ENCODE data around the gene ZNF438. TPM values are rescaled to one million over a fixed set of nuclear protein-coding genes. Genes with fewer than 3 reads are reported as not detected.

Gene ZNF438
- polyA plus RNA-seq, 3 donors from 2014 or later, result 1.6 to 5.0 (median 3.4) TPM

DNA sequence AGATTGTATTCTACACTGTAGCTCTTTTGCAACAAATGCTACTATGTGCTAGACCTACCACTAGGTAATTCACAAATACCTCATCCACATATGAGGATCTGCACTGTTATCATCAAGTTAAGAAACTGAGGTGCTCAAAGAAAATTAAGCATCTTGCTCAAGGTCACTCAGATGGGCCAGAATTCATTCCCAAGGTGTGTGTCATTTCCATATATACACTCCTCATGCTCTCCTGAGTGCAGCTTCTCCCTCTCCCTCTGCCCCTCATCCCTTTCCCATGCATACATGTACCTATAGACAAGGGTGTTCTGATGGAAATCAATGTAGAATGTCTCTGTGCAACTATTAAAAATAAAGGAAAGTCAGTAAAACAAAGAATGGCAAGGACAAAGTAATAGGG is 146.2 kb downstream of the ZNF438 start:
- DNase-seq, result no peak
- no peak overlapping the region for H3K27ac Mint-ChIP-seq
- H3K4me3 Mint-ChIP-seq, result no peak overlapping the region
- H3K4me1 Mint-ChIP-seq, result no peaks in the 10 kb centered on the region
- H3K9me3 Mint-ChIP-seq, result no peaks in the 10 kb centered on the region
- H3K27me3 Mint-ChIP-seq (ENCODE audit: low read depth in 3 of 3), result peaks cover 0 to 2% (median 0%) of the 10 kb centered on the region in 3 donors
- no peaks in the 10 kb centered on the region for H3K36me3 Mint-ChIP-seq

- Mint-ChIP-seq H3K9me3 (no peaks in the 10 kb centered on the region), H3K4me1 (no peaks in the 10 kb centered on the region), H3K36me3 (peaks cover 0 to 5% (median 4%) of the 10 kb centered on the region in 3 donors), H3K27me3 (ENCODE audit: low read depth in 3 of 3) (peaks cover 0 to 2% (median 1%) of the 10 kb centered on the region in 3 donors), H3K4me3 (no peak overlapping the region), H3K27ac (no peak overlapping the region)
- no peak for DNase-seq
Observed at GRCh38 chr10:30883751-30884150, 147.9 kb downstream of the ZNF438 start.

GRCh38 chr10:30883116-30883515 is 148.5 kb downstream of the ZNF438 start:
- Mint-ChIP-seq H3K36me3 (peaks cover 0 to 5% (median 4%) of the 10 kb centered on the region in 3 donors), H3K9me3 (no peaks in the 10 kb centered on the region), H3K4me3 (no peak overlapping the region), H3K4me1 (no peaks in the 10 kb centered on the region), H3K27me3 (ENCODE audit: low read depth in 3 of 3) (peaks cover 0 to 2% (median 1%) of the 10 kb centered on the region in 3 donors), H3K27ac (no peak overlapping the region)
- no peak for DNase-seq

GRCh38 chr10:30882281-30882680 is 149.4 kb downstream of the ZNF438 start:
- DNase-seq, result no peak
- no peaks in the 10 kb centered on the region for H3K9me3 Mint-ChIP-seq
- H3K27me3 Mint-ChIP-seq (ENCODE audit: low read depth in 3 of 3), result peaks cover 0 to 2% (median 1%) of the 10 kb centered on the region in 3 donors
- no peak overlapping the region for H3K27ac Mint-ChIP-seq
- no peaks in the 10 kb centered on the region for H3K4me1 Mint-ChIP-seq
- peaks cover 0 to 5% (median 4%) of the 10 kb centered on the region in 3 donors for H3K36me3 Mint-ChIP-seq
- no peak overlapping the region for H3K4me3 Mint-ChIP-seq

DNA sequence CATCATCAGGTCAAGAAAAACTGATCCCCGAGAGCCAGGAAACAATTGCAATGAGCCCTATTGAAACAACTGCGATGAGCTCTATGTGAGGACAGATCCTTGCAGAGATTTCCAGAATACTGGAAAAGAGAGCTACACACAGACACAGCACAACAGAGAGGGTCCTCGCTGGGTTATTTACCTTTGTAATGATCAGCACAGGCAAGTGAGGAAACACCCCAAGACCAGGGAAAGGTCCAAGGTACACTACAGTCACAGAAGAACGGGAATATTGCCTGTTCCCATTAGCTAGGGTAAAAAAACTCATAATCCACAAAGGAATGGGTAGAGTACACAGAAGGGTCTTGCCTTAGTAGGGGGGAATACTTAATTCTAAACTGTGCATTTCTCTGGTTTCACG is 152.7 kb downstream of the ZNF438 start:
- Mint-ChIP-seq H3K9me3 (no peaks in the 10 kb centered on the region), H3K4me3 (no peak overlapping the region), H3K27me3 (ENCODE audit: low read depth in 3 of 3) (peaks cover 0 to 4% (median 1%) of the 10 kb centered on the region in 3 donors), H3K27ac (no peak overlapping the region), H3K36me3 (peaks cover 5 to 14% (median 9%) of the 10 kb centered on the region in 3 donors), H3K4me1 (no peaks in the 10 kb centered on the region)
- no peak for DNase-seq

DNA sequence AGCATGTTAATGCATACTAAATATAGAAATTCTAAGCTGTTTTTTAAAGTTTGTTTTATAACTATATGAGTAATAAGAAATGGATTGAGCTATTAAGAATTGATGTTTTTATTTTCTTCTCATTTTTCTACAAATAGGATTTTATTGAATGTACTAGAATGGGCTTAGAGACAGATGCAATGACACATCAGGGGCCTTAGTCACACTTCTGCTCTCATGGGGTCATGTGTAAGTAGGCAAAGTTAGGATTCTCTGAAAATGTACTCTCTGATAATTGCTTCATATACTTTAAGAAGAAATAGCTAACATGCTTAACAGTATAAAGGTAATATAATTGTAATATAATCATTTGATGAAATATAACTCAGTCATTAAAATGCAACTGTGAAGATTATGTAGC is 154.6 kb downstream of the ZNF438 start:
- Mint-ChIP-seq H3K27ac (no peak overlapping the region), H3K4me1 (no peaks in the 10 kb centered on the region), H3K27me3 (ENCODE audit: low read depth in 3 of 3) (peaks cover 1 to 3% (median 2%) of the 10 kb centered on the region in 3 donors), H3K4me3 (no peak overlapping the region), H3K36me3 (peaks cover 5 to 14% (median 9%) of the 10 kb centered on the region in 3 donors), H3K9me3 (no peaks in the 10 kb centered on the region)
- DNase-seq, result no peak

GRCh38 chr10:30873411-30873810 is 158.3 kb downstream of the ZNF438 start:
- H3K4me1 Mint-ChIP-seq, result no peaks in the 10 kb centered on the region
- no peak overlapping the region for H3K27ac Mint-ChIP-seq
- DNase-seq, result no peak
- peaks cover 0 to 10% (median 9%) of the 10 kb centered on the region in 3 donors for H3K36me3 Mint-ChIP-seq
- H3K27me3 Mint-ChIP-seq (ENCODE audit: low read depth in 3 of 3), result peaks cover 0 to 3% (median 2%) of the 10 kb centered on the region in 3 donors
- H3K4me3 Mint-ChIP-seq, result no peak overlapping the region
- no peaks in the 10 kb centered on the region for H3K9me3 Mint-ChIP-seq

GRCh38 chr10:30870896-30871295 is 160.8 kb downstream of the ZNF438 start:
- Mint-ChIP-seq H3K27ac (no peak overlapping the region), H3K4me1 (no peaks in the 10 kb centered on the region), H3K9me3 (no peaks in the 10 kb centered on the region), H3K27me3 (ENCODE audit: low read depth in 3 of 3) (peaks cover 0 to 3% (median 2%) of the 10 kb centered on the region in 3 donors), H3K4me3 (no peak overlapping the region), H3K36me3 (peaks cover 0 to 13% (median 9%) of the 10 kb centered on the region in 3 donors)
- DNase-seq, result no peak

GRCh38 chr10:30869566-30869965 is 162.1 kb downstream of the ZNF438 start:
- H3K9me3 Mint-ChIP-seq, result no peaks in the 10 kb centered on the region
- H3K4me1 Mint-ChIP-seq, result no peaks in the 10 kb centered on the region
- H3K36me3 Mint-ChIP-seq, result peaks cover 0 to 6% (median 0%) of the 10 kb centered on the region in 3 donors
- H3K4me3 Mint-ChIP-seq, result no peak overlapping the region
- peaks cover 0 to 2% (median 0%) of the 10 kb centered on the region in 3 donors for H3K27me3 Mint-ChIP-seq (ENCODE audit: low read depth in 3 of 3)
- no peak for DNase-seq
- no peak overlapping the region for H3K27ac Mint-ChIP-seq

- no peak overlapping the region for H3K27ac Mint-ChIP-seq
- no peak overlapping the region for H3K4me3 Mint-ChIP-seq
- H3K36me3 Mint-ChIP-seq, result peaks cover 0 to 3% (median 0%) of the 10 kb centered on the region in 3 donors
- no peak for DNase-seq
- no peaks in the 10 kb centered on the region for H3K9me3 Mint-ChIP-seq
- no peaks in the 10 kb centered on the region for H3K4me1 Mint-ChIP-seq
- H3K27me3 Mint-ChIP-seq (ENCODE audit: low read depth in 3 of 3), result peaks cover 0 to 2% (median 0%) of the 10 kb centered on the region in 3 donors
Observed at GRCh38 chr10:30868611-30869010, 163.1 kb downstream of the ZNF438 start.

GRCh38 chr10:30866896-30867295 is 164.8 kb downstream of the ZNF438 start:
- H3K9me3 Mint-ChIP-seq, result no peaks in the 10 kb centered on the region
- peaks cover 0 to 3% (median 0%) of the 10 kb centered on the region in 3 donors for H3K27me3 Mint-ChIP-seq (ENCODE audit: low read depth in 3 of 3)
- H3K36me3 Mint-ChIP-seq, result peaks cover 0 to 3% (median 0%) of the 10 kb centered on the region in 3 donors
- H3K4me3 Mint-ChIP-seq, result no peak overlapping the region
- no peaks in the 10 kb centered on the region for H3K4me1 Mint-ChIP-seq
- H3K27ac Mint-ChIP-seq, result no peak overlapping the region
- DNase-seq, result no peak

DNA sequence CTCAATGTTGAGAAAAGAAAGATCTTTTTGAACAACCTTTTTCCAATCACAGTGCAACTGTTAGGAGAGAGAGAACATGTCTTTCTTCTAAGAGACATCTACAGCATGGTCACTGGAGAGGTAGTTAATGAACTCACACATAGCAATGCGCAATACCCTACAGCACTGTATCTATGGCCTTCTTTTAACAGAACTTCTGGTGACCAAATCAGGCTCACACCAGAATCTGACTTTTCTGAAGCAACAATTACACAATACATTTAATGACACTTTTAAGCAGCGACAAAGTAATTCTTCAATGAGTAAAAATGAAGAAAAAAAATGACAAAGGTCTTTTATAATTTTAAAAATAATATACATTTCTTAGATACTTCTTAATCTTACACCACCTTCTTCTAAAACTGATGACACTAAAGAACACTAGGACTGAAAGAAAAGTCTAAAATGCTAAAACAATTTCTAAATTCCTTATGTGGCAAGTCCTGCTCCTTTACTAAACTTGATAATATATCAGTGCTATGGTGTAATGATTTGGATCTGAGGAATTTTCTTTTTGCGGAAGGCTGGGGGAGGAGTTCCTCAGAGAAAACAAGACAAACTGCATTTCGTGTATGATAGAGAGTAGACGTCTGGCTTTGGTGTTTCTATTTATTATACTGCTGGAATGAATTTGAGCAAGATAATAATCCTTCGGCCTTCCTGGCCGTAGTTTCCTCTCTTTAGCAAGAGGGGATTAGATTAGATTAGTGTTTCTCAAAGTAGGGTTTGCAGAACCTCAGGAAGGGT is 166.3 kb downstream of the ZNF438 start:
- peaks cover 0 to 6% (median 0%) of the 10 kb centered on the region in 3 donors for H3K36me3 Mint-ChIP-seq
- no peak for DNase-seq
- H3K9me3 Mint-ChIP-seq, result no peaks in the 10 kb centered on the region
- no peaks in the 10 kb centered on the region for H3K4me1 Mint-ChIP-seq
- H3K27me3 Mint-ChIP-seq (ENCODE audit: low read depth in 3 of 3), result peaks cover 0 to 3% (median 0%) of the 10 kb centered on the region in 3 donors
- no peak overlapping the region for H3K4me3 Mint-ChIP-seq
- H3K27ac Mint-ChIP-seq, result no peak overlapping the region

DNA sequence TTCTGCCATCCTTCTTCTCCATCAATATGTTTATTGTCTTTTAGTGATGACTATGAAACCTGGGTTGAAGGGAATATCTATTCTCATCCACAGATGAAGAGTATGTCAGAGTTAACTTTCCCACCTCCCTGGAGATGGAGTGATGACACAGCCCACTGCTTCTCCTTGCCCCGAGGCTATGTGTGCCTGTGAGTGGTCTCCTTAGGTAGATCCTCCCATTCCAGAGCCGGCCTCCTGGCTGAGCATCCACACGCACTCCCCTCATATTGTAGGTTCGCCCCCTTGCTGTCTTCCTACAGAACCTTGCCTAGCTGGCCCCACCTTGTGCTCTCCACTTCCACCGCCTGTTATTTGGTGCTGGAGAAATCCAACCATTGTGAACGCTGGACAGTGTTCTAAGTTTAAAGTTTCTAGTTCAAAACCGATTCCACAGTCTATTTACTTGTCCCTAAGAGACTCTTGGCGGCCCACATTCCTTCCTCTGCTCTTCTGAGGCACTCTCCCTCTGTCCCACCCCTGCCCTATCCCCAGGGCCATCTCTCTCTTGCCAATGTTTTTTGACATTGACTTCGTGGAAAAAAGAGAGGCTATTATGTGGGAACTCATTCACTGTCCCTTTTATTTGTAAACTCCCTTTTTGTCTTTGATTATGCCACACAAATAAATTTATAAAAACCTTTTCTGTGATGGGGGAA is 168.0 kb downstream of the ZNF438 start:
- H3K36me3 Mint-ChIP-seq, result peaks cover 0 to 6% (median 0%) of the 10 kb centered on the region in 3 donors

GRCh38 chr10:30862486-30862885 is 169.2 kb downstream of the ZNF438 start:
- no peaks in the 10 kb centered on the region for H3K4me1 Mint-ChIP-seq
- H3K36me3 Mint-ChIP-seq, result peaks cover 0 to 4% (median 0%) of the 10 kb centered on the region in 3 donors
- H3K27ac Mint-ChIP-seq, result peak overlapping the region in 1 of 6 donors; percentile 9
- DNase-seq, result no peak
- H3K4me3 Mint-ChIP-seq, result no peak overlapping the region
- no peaks in the 10 kb centered on the region for H3K9me3 Mint-ChIP-seq
- H3K27me3 Mint-ChIP-seq (ENCODE audit: low read depth in 3 of 3), result peaks cover 0 to 3% (median 0%) of the 10 kb centered on the region in 3 donors

More for the DNA sequence above, 168.0 kb downstream of the ZNF438 start:
- Mint-ChIP-seq H3K4me1 (no peaks in the 10 kb centered on the region), H3K9me3 (no peaks in the 10 kb centered on the region), H3K4me3 (no peak overlapping the region), H3K27ac (no peak overlapping the region), H3K27me3 (ENCODE audit: low read depth in 3 of 3) (peaks cover 0 to 3% (median 0%) of the 10 kb centered on the region in 3 donors)
- no peak for DNase-seq

Data from immature natural killer cell (primary cell).